Measurements from ENCODE around the gene CDH6. TPM values are rescaled to one million over a fixed set of nuclear protein-coding genes. Genes with fewer than 3 reads are reported as not detected.

Gene CDH6
- polyA plus RNA-seq, 3 donors from 2014 or later = not detected

GRCh38 chr5:31185951-31186350 lies 7.5 kb upstream of the CDH6 start:
- no peak for DNase-seq
- Mint-ChIP-seq H3K36me3 (no peaks in the 10 kb centered on the region), H3K4me3 (no peak overlapping the region), H3K4me1 (no peaks in the 10 kb centered on the region), H3K27me3 (ENCODE audit: low read depth in 3 of 3) (peaks cover 2 to 3% (median 2%) of the 10 kb centered on the region in 3 donors), H3K9me3 (peaks cover 0 to 11% (median 4%) of the 10 kb centered on the region in 6 donors), H3K27ac (no peak overlapping the region)

GRCh38 chr5:31186672-31187267 lies 6.7 kb upstream of the CDH6 start:
- peaks cover 0 to 11% (median 4%) of the 10 kb centered on the region in 6 donors for H3K9me3 Mint-ChIP-seq
- no peak overlapping the region for H3K4me3 Mint-ChIP-seq
- H3K27me3 Mint-ChIP-seq (ENCODE audit: low read depth in 3 of 3) = peaks cover 0 to 2% (median 2%) of the 10 kb centered on the region in 3 donors
- no peaks in the 10 kb centered on the region for H3K4me1 Mint-ChIP-seq
- no peaks in the 10 kb centered on the region for H3K36me3 Mint-ChIP-seq
- no peak for DNase-seq
- no peak overlapping the region for H3K27ac Mint-ChIP-seq

DNA sequence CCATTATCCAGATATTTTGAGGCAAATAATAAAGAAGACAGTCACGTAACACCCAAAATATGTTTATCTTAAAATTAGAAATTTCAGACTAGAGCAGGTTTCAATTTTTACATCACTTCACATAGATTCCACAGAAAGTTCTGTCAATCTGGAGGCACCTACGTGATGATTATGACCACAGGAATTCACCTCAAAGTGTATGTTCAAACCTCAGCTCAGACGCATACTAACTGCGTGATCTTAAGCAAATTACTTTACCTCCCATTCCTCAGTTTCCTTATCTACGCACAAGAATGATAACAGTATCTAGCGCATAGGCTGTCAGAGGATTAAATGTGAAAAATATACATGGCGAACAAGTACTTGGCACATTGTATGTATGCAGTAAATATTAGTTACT lies 5.9 kb upstream of the CDH6 start:
- peaks cover 0 to 3% (median 2%) of the 10 kb centered on the region in 3 donors for H3K27me3 Mint-ChIP-seq (ENCODE audit: low read depth in 3 of 3)
- H3K4me3 Mint-ChIP-seq = no peak overlapping the region
- no peaks in the 10 kb centered on the region for H3K4me1 Mint-ChIP-seq
- DNase-seq = no peak
- no peak overlapping the region for H3K27ac Mint-ChIP-seq
- H3K36me3 Mint-ChIP-seq = no peaks in the 10 kb centered on the region
- H3K9me3 Mint-ChIP-seq = peaks cover 0 to 19% (median 5%) of the 10 kb centered on the region in 6 donors

- Mint-ChIP-seq H3K27ac (no peak overlapping the region), H3K4me3 (no peak overlapping the region), H3K27me3 (ENCODE audit: low read depth in 3 of 3) (peaks cover 12 to 14% (median 14%) of the 10 kb centered on the region in 3 donors), H3K36me3 (peaks cover 0 to 5% (median 0%) of the 10 kb centered on the region in 3 donors), H3K4me1 (peaks cover 0 to 4% of the 10 kb centered on the region in 2 donors), H3K9me3 (peaks cover 6 to 33% (median 16%) of the 10 kb centered on the region in 6 donors)
- DNase-seq = no peak
Observed at GRCh38 chr5:31192442-31192841, 1.0 kb upstream of the CDH6 start.

GRCh38 chr5:31193116-31193515 lies 370 bp upstream of the CDH6 start:
- Mint-ChIP-seq H3K36me3 (peaks cover 0 to 5% (median 0%) of the 10 kb centered on the region in 3 donors), H3K27me3 (ENCODE audit: low read depth in 3 of 3) (peaks cover 12 to 14% (median 14%) of the 10 kb centered on the region in 3 donors), H3K27ac (no peak overlapping the region), H3K9me3 (peaks cover 6 to 33% (median 17%) of the 10 kb centered on the region in 6 donors), H3K4me3 (peak overlapping the region in 1 of 5 donors; percentile 28), H3K4me1 (peaks cover 0 to 4% of the 10 kb centered on the region in 2 donors)
- no peak for DNase-seq

GRCh38 chr5:31194468-31194813 lies 955 bp downstream of the CDH6 start:
- Mint-ChIP-seq H3K9me3 (peaks cover 6 to 33% (median 15%) of the 10 kb centered on the region in 6 donors), H3K4me3 (no peak overlapping the region), H3K36me3 (peaks cover 0 to 5% (median 0%) of the 10 kb centered on the region in 3 donors), H3K27me3 (ENCODE audit: low read depth in 3 of 3) (peaks cover 12 to 17% (median 14%) of the 10 kb centered on the region in 3 donors), H3K4me1 (peaks cover 0 to 4% of the 10 kb centered on the region in 2 donors), H3K27ac (no peak overlapping the region)
- no peak for DNase-seq

- H3K27me3 Mint-ChIP-seq (ENCODE audit: low read depth in 3 of 3) = peaks cover 12 to 17% (median 14%) of the 10 kb centered on the region in 3 donors
Observed at GRCh38 chr5:31194892-31195555, 1.5 kb downstream of the CDH6 start.

GRCh38 chr5:31196309-31196708 lies 2.8 kb downstream of the CDH6 start:
- H3K4me3 Mint-ChIP-seq = no peak overlapping the region
- no peak overlapping the region for H3K27ac Mint-ChIP-seq
- peaks cover 14 to 17% (median 15%) of the 10 kb centered on the region in 3 donors for H3K27me3 Mint-ChIP-seq (ENCODE audit: low read depth in 3 of 3)
- H3K4me1 Mint-ChIP-seq = peaks cover 0 to 4% of the 10 kb centered on the region in 2 donors
- H3K9me3 Mint-ChIP-seq = peaks cover 6 to 33% (median 14%) of the 10 kb centered on the region in 6 donors
- peaks cover 0 to 5% (median 0%) of the 10 kb centered on the region in 3 donors for H3K36me3 Mint-ChIP-seq
- DNase-seq = no peak

More at GRCh38 chr5:31194892-31195555, 1.5 kb downstream of the CDH6 start:
- peaks cover 0 to 5% (median 0%) of the 10 kb centered on the region in 3 donors for H3K36me3 Mint-ChIP-seq
- peaks cover 0 to 4% of the 10 kb centered on the region in 2 donors for H3K4me1 Mint-ChIP-seq
- H3K27ac Mint-ChIP-seq = no peak overlapping the region
- H3K9me3 Mint-ChIP-seq = peaks cover 6 to 33% (median 15%) of the 10 kb centered on the region in 6 donors
- no peak overlapping the region for H3K4me3 Mint-ChIP-seq
- DNase-seq = no peak

- Mint-ChIP-seq H3K4me3 (no peak overlapping the region), H3K36me3 (peaks cover 0 to 5% (median 0%) of the 10 kb centered on the region in 3 donors), H3K4me1 (peaks cover 0 to 4% of the 10 kb centered on the region in 2 donors), H3K27ac (no peak overlapping the region), H3K27me3 (ENCODE audit: low read depth in 3 of 3) (peaks cover 13 to 16% (median 14%) of the 10 kb centered on the region in 3 donors), H3K9me3 (peaks cover 6 to 29% (median 14%) of the 10 kb centered on the region in 6 donors)
- no peak for DNase-seq
Observed at GRCh38 chr5:31197183-31197582, 3.7 kb downstream of the CDH6 start.

DNA sequence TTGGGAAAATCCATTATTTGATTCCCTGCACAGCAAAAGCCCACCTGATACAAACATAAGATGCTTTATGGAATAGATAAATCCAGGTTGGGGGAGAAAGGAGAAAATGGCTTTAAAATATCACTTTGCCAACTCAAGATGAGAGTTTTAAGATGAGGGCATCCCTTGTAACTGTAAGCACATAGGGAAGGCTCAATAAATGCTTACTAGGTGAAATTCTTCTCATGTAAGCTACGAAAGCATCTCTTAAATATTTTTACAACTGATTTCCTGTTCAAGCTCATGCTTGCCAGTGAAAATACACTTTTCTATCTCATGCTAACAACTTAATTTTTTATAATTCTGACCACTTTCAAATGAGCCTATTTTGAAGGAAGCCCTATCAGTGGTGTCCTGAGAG lies 11.5 kb downstream of the CDH6 start:
- Mint-ChIP-seq H3K27ac (no peak overlapping the region), H3K27me3 (ENCODE audit: low read depth in 3 of 3) (peaks cover 0 to 3% (median 2%) of the 10 kb centered on the region in 3 donors), H3K4me3 (no peak overlapping the region), H3K9me3 (peaks cover 0 to 5% (median 2%) of the 10 kb centered on the region in 6 donors), H3K4me1 (no peaks in the 10 kb centered on the region), H3K36me3 (no peaks in the 10 kb centered on the region)
- no peak for DNase-seq

DNA sequence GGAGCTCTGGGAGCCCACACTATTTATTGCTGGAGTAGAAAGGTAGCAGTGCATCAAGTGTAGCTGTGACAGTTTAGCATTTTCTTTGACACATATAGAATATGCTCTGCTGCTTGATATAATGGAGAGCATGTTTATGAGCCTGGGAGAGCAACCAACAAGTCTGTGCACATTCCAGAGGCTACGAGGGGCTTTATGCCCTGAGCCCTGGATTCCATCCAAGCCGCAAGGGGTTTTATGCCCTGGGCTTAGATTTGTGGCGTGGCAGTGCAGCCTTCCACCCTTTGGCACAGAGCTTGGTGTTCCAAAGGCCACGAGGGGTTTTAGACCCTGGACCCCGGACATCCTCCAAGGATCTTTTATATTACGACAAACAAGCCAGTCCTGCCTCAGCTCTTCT lies 14.6 kb downstream of the CDH6 start:
- Mint-ChIP-seq H3K4me3 (no peak overlapping the region), H3K27me3 (ENCODE audit: low read depth in 3 of 3) (peaks cover 0 to 2% (median 0%) of the 10 kb centered on the region in 3 donors), H3K36me3 (no peaks in the 10 kb centered on the region), H3K9me3 (peaks cover 0 to 5% (median 2%) of the 10 kb centered on the region in 6 donors), H3K4me1 (no peaks in the 10 kb centered on the region), H3K27ac (no peak overlapping the region)
- no peak for DNase-seq

GRCh38 chr5:31209334-31209733 lies 15.8 kb downstream of the CDH6 start:
- Mint-ChIP-seq H3K9me3 (peaks cover 0 to 5% (median 2%) of the 10 kb centered on the region in 6 donors), H3K27ac (no peak overlapping the region), H3K4me3 (no peak overlapping the region), H3K27me3 (ENCODE audit: low read depth in 3 of 3) (peaks cover 0 to 2% (median 0%) of the 10 kb centered on the region in 3 donors), H3K36me3 (no peaks in the 10 kb centered on the region), H3K4me1 (no peaks in the 10 kb centered on the region)
- no peak for DNase-seq

DNA sequence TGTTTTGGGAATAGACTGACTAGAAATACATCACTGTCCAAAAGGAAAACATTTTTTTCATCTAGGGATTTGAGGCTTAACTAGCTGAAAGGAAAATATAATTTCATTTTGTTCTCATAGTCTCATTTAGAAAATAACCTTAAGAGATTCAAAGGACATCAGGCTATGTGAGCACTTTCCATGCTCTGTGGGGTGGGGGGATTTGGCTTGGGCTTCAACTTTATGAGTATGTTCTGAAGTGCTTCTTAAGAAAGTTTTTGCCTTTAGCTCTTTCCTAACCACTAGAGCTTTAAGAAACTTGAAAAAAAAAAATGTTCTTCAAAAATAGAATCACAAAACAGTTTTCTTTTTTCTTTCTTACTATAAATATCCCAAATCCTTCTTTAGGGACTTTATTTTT lies 17.6 kb downstream of the CDH6 start:
- peaks cover 0 to 2% (median 0%) of the 10 kb centered on the region in 3 donors for H3K27me3 Mint-ChIP-seq (ENCODE audit: low read depth in 3 of 3)
- H3K4me3 Mint-ChIP-seq = no peak overlapping the region
- no peaks in the 10 kb centered on the region for H3K36me3 Mint-ChIP-seq
- DNase-seq = no peak
- H3K27ac Mint-ChIP-seq = no peak overlapping the region
- peaks cover 0 to 5% (median 3%) of the 10 kb centered on the region in 6 donors for H3K9me3 Mint-ChIP-seq
- H3K4me1 Mint-ChIP-seq = no peaks in the 10 kb centered on the region

GRCh38 chr5:31213257-31213656 lies 19.8 kb downstream of the CDH6 start:
- Mint-ChIP-seq H3K4me3 (no peak overlapping the region), H3K36me3 (no peaks in the 10 kb centered on the region), H3K27ac (no peak overlapping the region), H3K27me3 (ENCODE audit: low read depth in 3 of 3) (no peaks in the 10 kb centered on the region), H3K9me3 (peaks cover 0 to 6% (median under 1%) of the 10 kb centered on the region in 6 donors), H3K4me1 (no peaks in the 10 kb centered on the region)
- DNase-seq = no peak

All from immature natural killer cell (primary cell).